Measurements from ENCODE around the gene PDZD4.

GRCh38 chrX:153829549-153829798 is 870 bp downstream of the PDZD4 start:
- TF ChIP-seq ELF4 (CRISPR knock-in tag; IDR thresholded peaks at IDR 0.05; ENCODE audit: low read depth): no peak
- TF ChIP-seq SMAD3 (CRISPR knock-in tag; IDR thresholded peaks at IDR 0.05; ENCODE audit: borderline replicate concordance): no peak
- TF ChIP-seq ZNF416 (CRISPR knock-in tag; IDR thresholded peaks at IDR 0.05): no peak
- TF ChIP-seq ATF1 (CRISPR knock-in tag; IDR thresholded peaks at IDR 0.05): no peak
- TF ChIP-seq ETV6 (CRISPR knock-in tag; IDR thresholded peaks at IDR 0.05): no peak
- TF ChIP-seq CREB1 (CRISPR knock-in tag; IDR thresholded peaks at IDR 0.05): no peak
- TF ChIP-seq, protein P1, sequence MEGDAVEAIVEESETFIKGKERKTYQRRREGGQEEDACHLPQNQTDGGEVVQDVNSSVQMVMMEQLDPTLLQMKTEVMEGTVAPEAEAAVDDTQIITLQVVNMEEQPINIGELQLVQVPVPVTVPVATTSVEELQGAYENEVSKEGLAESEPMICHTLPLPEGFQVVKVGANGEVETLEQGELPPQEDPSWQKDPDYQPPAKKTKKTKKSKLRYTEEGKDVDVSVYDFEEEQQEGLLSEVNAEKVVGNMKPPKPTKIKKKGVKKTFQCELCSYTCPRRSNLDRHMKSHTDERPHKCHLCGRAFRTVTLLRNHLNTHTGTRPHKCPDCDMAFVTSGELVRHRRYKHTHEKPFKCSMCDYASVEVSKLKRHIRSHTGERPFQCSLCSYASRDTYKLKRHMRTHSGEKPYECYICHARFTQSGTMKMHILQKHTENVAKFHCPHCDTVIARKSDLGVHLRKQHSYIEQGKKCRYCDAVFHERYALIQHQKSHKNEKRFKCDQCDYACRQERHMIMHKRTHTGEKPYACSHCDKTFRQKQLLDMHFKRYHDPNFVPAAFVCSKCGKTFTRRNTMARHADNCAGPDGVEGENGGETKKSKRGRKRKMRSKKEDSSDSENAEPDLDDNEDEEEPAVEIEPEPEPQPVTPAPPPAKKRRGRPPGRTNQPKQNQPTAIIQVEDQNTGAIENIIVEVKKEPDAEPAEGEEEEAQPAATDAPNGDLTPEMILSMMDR (IDR thresholded peaks at IDR 0.05): no peak
- TF ChIP-seq MAX (CRISPR knock-in tag; IDR thresholded peaks at IDR 0.05): no peak
- TF ChIP-seq SP1 (CRISPR knock-in tag; conservative IDR thresholded peaks at IDR 0.05): no peak
- TF ChIP-seq NFE2L1 (CRISPR knock-in tag; IDR thresholded peaks at IDR 0.05): no peak
- no peak for TF ChIP-seq FOXK1 (CRISPR knock-in tag; IDR thresholded peaks at IDR 0.05)
- TF ChIP-seq AFF4 (CRISPR knock-in tag; IDR thresholded peaks at IDR 0.05; ENCODE audit: borderline replicate concordance): no peak

Data from WTC11 (cell line).